ENCODE measurements around the gene TXNRD2. TPM values are rescaled to one million over a fixed set of nuclear protein-coding genes. Genes with fewer than 3 reads are reported as not detected.

Gene TXNRD2
- total RNA-seq, 1 experiment from 2014 or later, result 17.2 TPM

DNA sequence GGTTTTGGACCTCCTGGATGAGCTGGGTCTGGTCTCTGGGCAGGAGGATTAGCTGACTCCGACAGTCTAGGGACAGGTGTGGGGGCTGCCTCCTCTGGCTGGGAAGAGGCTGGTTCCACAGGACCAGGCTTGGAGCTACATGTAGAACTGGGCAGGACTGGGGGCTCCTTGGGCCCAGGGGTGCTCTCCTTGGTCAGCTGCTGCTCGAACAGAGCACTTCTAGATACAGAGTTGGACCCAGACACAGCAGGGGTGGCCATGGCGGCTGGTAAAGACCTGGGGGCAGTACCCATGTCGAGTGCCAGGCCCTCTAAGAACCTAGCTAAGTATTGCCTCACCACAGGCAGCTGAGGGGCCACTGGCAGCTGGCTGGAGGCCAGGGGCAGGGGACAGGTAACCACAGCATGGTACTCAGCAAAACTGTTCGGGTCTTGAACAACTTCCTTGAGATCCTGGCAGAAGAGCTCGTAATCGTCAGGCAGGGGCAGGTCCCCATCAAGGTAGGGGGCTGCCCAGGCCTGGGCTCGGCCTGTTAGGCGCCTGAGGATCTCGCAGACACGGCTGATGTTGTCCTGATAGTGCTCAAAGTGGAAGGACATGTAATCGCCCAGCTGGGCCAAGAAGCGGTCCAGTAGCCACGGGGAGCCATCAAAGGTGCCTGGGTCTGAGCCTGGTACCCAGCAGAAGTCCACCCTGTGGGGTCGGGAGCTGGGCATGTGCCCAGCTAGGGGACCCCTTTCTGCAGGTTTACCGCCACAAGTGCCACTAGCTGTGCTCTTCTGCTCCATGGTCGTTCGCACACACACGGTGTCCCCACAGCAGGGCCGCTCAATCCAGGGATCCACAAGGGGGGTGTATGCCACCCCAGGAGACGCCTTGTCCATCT is 90.1 kb downstream of the TXNRD2 start:
- no peak overlapping the region for H3K4me3 ChIP-seq
- H3K9me3 ChIP-seq (replicated peaks), result no peaks in the 10 kb centered on the region
- peaks cover 38% of the 10 kb centered on the region for H3K36me3 ChIP-seq
- no peak overlapping the region for H3K27ac ChIP-seq
- no peak for DNase-seq
- peaks cover 8% of the 10 kb centered on the region for H3K4me1 ChIP-seq
- H3K27me3 ChIP-seq, result no peaks in the 10 kb centered on the region

DNA sequence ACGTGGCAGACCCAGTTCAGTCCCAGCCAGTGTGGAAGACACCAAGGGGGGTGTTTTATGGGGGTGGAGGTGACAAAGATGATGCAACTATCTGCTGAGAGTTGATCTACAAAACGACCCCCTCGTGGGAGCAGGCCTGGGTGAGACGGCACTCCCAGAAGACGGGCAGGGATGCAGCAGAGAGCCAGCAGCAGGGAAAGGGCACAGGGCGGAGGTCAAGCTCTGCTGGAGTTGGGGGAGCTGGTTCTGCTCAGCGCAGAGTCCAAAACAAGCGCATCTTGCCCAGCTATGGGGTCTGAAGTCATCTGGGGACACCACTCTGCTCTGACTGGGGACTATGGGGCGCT is 90.9 kb downstream of the TXNRD2 start:
- Histone ChIP-seq H3K36me3 (peaks cover 38% of the 10 kb centered on the region), H3K9me3 (replicated peaks) (no peaks in the 10 kb centered on the region), H3K4me3 (no peak overlapping the region), H3K27ac (no peak overlapping the region), H3K4me1 (peaks cover 3% of the 10 kb centered on the region; the same call in 1 of the 2 replicates), H3K27me3 (no peaks in the 10 kb centered on the region)
- no peak for DNase-seq

DNA sequence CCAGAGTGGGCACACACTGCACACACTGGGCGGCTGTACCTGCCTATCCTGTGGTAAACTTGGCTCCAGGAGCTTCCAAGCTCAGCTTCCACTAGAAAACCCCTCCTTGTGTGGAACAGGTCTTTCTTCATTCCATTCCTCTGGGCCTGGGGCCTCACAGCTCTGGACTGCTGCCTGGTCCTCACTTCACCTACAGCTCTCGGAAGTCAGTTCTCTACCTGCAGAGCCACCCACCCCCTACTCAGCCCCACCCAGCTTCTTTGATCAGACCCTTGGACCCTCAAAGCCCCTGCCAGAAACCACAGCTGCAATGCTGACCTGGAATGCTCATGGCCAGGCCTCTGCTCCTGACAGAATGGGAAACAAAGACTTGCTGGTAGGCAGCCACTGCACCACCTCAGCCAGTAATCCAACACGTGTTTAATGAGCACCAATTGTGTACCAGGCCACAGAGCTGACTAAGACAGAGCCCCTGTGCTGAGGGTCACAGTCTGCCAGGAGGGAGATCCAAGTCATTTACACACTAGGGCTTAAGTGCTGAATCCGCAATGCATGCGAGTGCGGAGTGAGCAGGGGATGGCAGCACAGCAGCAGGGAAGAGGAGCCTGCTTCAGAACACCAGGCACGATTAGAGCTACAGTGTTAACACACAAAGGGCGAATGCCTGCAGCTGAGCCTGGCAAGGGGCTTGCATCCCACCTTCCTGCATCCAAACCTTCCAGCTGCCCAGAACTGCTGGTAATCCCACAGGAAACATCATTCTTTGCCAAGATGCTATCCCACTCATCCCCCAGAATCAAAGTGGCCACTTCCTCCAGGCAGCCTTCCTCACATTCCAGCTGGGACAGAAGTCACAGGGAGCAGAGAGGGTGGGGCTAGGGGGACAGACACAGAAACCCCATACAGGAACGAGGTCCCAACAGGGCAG is 91.5 kb downstream of the TXNRD2 start:
- H3K27me3 ChIP-seq, result no peaks in the 10 kb centered on the region
- H3K27ac ChIP-seq, result no peak overlapping the region
- peaks cover 38% of the 10 kb centered on the region for H3K36me3 ChIP-seq
- H3K4me3 ChIP-seq, result no peak overlapping the region
- H3K9me3 ChIP-seq (replicated peaks), result no peaks in the 10 kb centered on the region
- H3K4me1 ChIP-seq, result peaks cover 3% of the 10 kb centered on the region; the same call in 1 of the 2 replicates
- DNase-seq, result no peak

DNA sequence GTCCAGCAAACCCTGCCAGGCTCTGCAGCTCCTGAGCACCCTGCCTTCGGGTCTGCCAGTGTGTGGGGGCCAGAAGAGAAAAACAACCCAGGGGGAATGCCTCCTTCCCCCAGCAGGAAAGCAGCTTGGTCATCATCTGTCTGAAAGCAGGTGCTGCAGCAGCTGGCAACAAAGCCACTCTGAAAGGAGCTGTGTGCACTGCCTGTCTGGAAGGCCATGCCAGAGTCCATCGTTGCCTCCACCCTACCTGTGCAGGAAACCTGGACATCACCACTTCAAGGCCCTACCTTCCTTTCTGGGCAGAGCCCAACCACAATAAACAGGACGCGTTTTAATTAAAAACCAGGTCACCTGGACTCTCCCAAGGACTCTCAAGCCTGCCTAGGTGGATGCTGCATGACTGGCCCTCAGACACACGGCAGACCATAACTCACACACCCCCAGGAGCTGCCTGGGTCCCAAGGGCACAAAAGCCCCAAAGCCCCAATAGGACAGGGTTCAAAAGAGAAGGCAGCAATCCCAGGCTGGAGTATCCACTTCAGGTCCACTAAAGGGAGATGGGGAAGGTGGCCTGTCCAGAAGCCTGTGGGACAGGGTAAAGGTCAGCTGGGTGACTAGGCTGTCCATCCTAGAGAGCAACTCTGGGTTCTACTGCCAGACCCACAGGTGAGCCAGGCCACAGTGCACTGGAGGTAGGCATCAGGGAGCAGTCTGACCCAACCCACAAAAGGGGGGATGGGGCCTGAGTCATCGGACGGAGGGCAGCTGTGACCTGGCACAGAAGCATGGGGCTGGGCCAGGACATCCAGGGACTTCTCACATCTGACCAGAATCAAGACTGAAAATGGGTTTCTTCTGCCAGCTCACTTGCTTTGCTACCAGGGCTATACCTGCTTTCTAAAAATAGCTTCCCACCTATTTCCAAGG is 93.1 kb downstream of the TXNRD2 start:
- H3K27me3 ChIP-seq, result no peaks in the 10 kb centered on the region
- H3K36me3 ChIP-seq, result peaks cover 38% of the 10 kb centered on the region
- DNase-seq, result peak in 1 of 2 experiments; percentile 6
- no peak overlapping the region for H3K4me3 ChIP-seq
- H3K4me1 ChIP-seq, result peaks cover 3% of the 10 kb centered on the region; the same call in 1 of the 2 replicates
- no peak overlapping the region for H3K27ac ChIP-seq
- no peaks in the 10 kb centered on the region for H3K9me3 ChIP-seq (replicated peaks)

DNA sequence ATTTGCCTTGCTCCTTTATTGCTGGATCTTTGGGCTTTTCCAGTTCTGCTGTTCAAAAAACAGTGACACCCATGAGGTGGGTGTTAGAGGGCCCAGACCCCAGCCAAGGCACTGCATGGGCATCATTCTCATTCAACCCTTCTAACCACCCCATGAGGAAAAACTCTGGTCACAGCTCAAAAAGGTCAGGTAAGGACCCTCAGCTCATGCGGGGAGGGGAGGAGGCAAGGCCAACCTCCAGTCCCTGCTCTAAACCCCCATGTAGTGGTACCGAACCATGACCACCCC is 94.3 kb downstream of the TXNRD2 start:
- DNase-seq, result no peak
- Histone ChIP-seq H3K27me3 (no peaks in the 10 kb centered on the region), H3K9me3 (replicated peaks) (no peaks in the 10 kb centered on the region), H3K4me3 (no peak overlapping the region), H3K27ac (no peak overlapping the region), H3K4me1 (peaks cover under 1% of the 10 kb centered on the region; the same call in 1 of the 2 replicates), H3K36me3 (peaks cover 38% of the 10 kb centered on the region)

DNA sequence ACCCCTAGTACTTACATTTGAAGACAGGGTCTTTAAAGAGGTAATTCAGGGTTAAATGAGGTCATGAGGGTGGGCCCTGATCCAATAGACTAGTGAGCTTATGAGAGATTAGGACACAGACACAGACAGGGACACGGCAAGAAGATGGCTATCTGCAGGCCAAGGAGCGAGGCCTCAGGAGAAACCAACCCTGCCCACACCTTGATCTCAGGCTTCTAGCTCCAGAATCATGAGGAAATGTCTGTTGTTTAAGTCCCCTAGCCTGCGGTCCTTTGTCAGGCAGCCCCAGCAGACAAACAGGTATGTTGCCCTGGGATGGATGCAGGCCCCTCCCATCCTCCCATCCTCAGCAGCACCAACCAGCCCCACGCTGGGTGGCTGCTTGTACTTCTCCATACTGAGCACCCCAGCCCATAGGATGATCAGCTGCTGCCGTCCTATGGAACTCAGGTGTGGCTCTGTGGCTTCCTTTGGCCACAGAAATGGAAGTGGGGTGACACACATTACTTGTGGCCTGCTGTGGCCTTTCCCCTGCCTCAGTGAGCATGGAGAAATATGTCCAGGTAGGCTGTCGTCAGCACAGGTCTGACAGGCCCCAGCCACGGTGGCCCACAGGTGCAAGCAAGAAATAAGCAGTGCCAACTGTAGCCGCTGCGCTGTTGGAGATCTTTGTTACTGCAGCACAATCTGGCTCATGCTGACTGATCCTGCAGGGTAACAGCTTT is 94.8 kb downstream of the TXNRD2 start:
- H3K9me3 ChIP-seq (replicated peaks), result no peaks in the 10 kb centered on the region
- DNase-seq, result no peak
- H3K4me3 ChIP-seq, result no peak overlapping the region
- peaks cover 36% of the 10 kb centered on the region for H3K36me3 ChIP-seq
- no peaks in the 10 kb centered on the region for H3K4me1 ChIP-seq
- H3K27ac ChIP-seq, result no peak overlapping the region
- no peaks in the 10 kb centered on the region for H3K27me3 ChIP-seq

DNA sequence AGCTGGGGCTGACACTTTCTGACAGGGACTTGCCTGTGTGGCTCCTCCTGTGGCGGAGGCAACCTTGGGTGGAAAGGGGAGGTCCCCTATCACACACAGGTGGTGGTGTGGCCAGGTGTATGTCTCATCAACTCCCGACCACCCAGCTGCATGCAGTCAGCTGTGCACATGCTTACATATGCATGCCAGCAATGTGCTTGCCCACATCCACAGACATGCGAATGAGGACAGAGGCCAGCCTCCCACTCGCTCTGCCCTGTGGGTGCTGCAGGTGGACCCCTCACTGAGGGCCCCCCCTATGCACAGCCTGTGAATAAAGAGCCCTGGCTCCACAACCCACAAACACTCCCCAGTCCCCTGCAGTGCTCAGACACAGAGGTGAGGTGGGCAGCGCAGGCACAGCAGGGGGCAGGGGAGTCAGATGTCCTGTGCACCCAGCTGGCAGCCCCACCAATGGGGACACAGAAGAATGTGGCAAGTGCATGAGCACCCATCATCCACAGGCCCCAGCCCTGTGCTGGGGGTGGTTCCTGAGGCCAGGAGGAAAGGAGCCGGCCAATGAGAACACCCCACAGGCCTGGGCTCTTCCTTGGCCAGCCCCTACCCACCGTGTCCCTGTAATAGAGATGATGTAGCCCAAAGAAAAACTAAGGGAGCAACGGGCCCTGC is 96.4 kb downstream of the TXNRD2 start:
- no peak overlapping the region for H3K27ac ChIP-seq
- no peaks in the 10 kb centered on the region for H3K27me3 ChIP-seq
- peaks cover 21% of the 10 kb centered on the region for H3K36me3 ChIP-seq
- H3K9me3 ChIP-seq (replicated peaks), result no peaks in the 10 kb centered on the region
- no peak overlapping the region for H3K4me3 ChIP-seq
- no peaks in the 10 kb centered on the region for H3K4me1 ChIP-seq
- DNase-seq, result no peak

DNA sequence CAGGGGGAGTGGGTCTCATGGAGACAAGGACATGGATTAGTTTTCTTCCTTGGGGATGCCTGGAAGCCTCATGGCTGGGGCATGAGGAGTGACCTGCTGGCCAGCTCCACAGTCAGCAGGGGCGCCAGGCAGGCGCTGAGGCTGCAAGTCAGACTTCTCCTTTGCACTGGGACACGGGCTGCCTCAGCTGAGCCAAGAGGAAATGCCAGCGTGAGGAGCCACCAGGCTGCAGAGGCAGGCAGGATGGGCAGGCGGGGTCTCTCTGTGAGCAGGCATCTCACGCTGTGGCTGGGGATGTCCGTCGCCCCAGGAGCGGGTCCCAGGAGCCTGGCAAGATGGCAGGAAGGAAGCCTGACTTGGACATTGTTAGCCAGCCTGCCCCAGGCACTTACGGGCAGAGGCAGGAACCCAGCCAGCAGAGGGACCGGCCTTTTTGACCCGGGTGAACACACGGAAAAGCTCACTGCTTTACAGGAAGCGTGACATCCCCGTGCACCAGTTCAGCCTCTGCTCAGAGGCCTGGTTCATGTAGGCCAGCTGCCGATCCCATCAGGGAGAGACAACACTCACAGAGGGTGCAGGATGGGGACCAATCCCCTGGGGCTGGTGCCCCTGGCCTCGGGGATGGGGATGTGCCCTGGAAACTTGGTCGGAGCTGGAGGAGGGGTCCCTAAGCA is 97.1 kb downstream of the TXNRD2 start:
- DNase-seq, result no peak
- no peaks in the 10 kb centered on the region for H3K27me3 ChIP-seq
- H3K4me3 ChIP-seq, result no peak overlapping the region

DNA sequence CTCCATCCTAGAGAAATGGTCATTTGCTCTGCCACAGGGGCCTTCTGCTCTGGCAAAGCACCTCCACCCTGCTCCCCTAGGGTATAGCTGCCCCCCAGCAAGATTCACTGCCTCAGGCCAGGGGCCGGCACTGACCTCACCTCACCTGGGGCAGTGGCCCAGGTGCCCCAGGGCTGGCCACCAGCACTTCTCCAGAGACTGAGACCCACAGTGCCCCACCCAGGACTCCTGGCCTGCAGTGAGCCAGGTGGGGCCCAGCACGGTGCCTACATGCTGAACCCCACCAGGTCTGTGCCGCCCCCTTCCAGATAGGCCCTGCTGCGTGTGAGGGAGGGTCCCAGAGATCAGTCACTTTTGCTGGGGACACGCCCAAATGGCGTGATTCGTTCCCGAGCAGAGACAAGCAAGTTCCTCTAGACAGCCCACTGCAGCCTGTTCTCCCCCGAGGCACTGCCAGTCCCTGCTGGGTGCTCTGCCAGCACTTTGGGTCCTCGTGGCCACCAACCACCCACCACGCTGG is 97.7 kb downstream of the TXNRD2 start:
- Histone ChIP-seq H3K4me1 (no peaks in the 10 kb centered on the region), H3K4me3 (no peak overlapping the region), H3K27me3 (no peaks in the 10 kb centered on the region), H3K27ac (no peak overlapping the region), H3K9me3 (replicated peaks) (no peaks in the 10 kb centered on the region), H3K36me3 (peaks cover 13% of the 10 kb centered on the region)
- DNase-seq, result no peak

More for the DNA sequence above, 97.1 kb downstream of the TXNRD2 start:
- no peaks in the 10 kb centered on the region for H3K9me3 ChIP-seq (replicated peaks)
- H3K4me1 ChIP-seq, result no peaks in the 10 kb centered on the region
- H3K27ac ChIP-seq, result no peak overlapping the region
- peaks cover 18% of the 10 kb centered on the region for H3K36me3 ChIP-seq

DNA sequence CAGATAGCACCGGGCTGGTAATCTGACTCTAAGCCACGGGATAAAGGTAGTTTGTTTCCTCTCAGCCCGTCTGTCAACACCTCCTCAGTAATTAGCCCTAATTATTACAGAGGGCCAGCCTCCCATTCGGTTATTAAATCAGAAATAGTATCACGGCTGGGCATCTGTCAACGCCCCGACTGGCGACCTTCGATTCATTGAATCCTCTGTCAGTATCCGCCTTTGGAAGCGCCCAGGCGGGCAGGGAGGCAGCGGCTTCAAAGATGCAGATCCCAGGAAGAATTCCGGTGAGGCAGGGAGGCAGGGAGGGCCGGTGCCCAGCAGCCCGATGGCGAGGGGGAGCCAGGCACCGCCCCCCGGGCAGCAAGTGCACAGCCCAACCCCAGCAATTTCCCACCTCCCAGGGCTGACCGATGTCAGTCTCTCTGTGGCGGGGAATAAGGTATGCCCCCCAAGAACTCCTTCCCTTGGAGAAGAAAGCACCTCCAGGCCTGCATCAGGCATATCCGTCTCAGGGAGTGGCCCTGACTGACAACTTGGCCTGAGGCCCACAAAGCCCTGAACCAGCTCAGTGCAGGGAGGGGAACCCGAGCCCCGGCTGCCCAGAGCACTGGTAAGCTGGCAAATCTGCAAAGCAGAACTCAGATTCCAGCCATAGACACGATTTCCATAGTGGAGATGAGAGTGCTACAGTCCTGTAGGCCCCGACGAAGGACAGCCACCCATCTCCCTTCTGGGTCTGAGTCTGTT is 98.3 kb downstream of the TXNRD2 start:
- Histone ChIP-seq H3K4me3 (no peak overlapping the region), H3K4me1 (no peaks in the 10 kb centered on the region), H3K27me3 (no peaks in the 10 kb centered on the region), H3K9me3 (replicated peaks) (no peaks in the 10 kb centered on the region), H3K36me3 (peaks cover 8% of the 10 kb centered on the region), H3K27ac (no peak overlapping the region)
- DNase-seq, result no peak

DNA sequence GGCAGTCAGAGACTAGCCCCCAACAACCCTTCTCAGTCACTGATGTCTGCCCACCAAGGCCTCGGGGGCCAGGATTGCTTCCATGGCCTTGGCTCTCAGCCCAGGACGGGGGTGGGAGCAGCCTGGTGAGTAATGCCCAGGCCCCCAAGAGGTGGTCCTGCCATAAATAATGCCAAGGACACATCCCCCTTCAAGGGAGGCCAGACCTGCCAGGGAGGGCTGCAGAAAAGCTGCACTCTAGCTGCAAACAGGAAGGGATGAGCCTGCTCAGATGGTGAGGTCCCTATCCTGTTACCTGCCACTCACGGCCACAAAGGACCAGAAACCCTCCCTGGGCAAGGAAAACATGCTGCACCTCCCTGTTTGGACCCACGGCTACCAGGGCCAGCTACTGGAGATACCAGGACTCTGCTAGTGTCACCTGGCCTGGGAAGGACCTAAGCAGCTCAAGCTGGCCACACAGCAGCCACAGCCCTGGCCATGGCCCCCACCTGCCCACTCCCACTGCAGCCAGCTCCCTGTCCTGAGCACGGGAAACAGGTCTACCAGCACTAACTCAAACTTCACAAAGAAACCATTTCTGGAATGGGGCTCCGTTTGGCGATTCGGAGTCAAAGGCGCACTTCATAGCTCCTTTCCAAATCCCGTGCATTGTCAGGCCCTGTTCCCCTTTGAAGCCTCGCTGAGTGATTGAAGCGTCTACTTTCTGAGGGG is 99.1 kb downstream of the TXNRD2 start:
- Histone ChIP-seq H3K9me3 (replicated peaks) (no peaks in the 10 kb centered on the region), H3K4me3 (no peak overlapping the region), H3K27me3 (no peaks in the 10 kb centered on the region), H3K27ac (no peak overlapping the region), H3K36me3 (0 out of 2 replicates have a peak, but pooled peaks cover 3% of the 10 kb centered on the region), H3K4me1 (no peaks in the 10 kb centered on the region)
- peak in 1 of 2 experiments; percentile 2 for DNase-seq

All from SJCRH30 (cell line).